Non-pigmented ciliary epithelial cell (primary cell): Measurements from ENCODE around the gene RPS5.
A peak's percentile ranks its signal among the peaks of the same experiment; 100 is the strongest.
"Not testable (repeated sequence)": the region's sequence is repeated elsewhere in the genome, so short reads cannot be mapped to it uniquely, and the experiment has no call there.

Experiments
- DNase-seq: peaks from one replicate; pipeline ENCODE4 v3.0.0-alpha.2; 2010; ENCODE audit warnings: low read depth

The RPS5 gene

DNA sequence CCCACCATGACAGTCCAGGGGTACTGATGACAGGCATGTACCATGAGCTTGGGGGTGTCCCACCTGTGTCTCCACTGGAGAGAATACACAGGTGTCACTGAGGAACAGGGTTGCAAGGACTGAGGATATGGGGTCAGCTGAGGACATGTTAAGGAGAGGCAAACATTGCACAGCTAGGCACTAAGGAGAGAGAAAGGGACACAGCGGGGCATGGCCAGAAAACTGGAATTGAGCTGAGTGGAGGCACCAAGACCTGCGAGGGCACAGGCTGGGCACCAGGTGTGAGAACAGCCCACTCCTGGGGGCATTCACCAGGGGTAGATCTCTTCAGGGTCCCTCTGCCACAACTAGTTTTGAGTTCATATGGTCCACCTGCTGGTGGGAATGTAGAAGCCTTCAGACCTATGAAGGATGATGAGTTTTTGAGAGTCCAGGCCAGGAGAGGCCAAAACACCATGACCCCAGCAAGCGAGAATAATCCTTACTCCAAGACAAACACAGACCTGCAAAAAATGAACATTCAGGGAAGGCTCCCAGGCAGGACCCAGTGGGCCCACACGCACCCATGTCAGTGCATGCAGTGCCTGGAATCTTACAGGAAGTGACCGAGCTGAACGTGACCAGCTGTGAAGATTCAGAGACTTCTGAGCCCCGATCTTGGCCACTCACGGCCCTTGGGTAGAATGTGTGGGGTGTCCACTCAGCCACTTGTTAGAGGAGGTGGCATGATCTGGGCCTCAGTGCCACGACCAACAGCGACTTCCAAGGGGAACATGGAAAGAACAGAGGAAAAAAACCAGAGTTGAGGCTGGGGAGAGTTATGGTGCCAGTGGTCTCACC, 20.0 kb downstream of the RPS5 start:
- no peak for DNase-seq

GRCh38 chr19:58407658-58408151, 20.6 kb downstream of the RPS5 start:
- DNase-seq, result no peak

DNA sequence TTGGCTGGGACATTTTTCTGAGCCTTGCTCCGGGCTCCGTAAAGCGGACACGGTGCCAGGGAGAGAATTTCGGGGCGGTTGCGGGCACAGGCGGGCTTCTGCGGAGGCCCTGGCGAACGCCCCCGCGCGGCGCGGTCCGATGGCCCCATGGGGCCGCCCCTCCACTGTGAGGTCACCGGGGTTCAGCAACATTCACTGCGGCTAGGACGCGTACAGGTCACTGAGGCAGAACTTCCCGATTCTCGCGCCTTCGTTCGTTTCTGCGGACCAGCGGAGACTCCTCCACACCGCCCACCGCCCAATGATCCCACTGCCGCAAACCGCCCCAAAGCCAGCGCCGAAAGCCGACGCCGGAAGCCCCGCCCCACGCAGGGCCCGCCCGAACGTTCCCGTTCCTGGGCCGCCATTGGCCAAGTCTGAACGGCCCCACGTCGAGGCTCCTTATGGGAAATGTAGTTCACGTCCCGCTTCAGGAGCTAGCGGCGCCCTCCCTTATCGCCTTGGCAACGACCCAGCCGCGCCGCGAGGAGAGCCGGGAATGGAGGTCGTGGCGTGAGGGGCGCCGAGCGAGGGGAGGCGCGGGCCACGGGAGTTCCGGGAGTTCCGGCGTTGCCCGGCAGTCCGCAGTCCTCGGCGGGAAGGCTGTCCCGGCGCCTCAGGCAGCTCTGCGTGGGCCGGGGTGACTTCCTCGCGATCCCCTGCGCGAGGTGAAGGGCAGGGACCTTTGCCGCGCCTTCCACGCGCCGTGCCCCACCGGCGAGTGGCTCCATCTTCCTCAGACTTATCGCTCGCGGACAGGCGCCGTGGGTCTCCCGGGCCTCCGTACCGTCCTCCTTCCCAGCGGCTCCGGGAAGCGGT, 21.3 kb downstream of the RPS5 start, which contains the start of gene ZNF584:
ZNF584 (plus strand) TSS at position 498 of the 858 bp plus-strand sequence. CDS start 499 bp downstream, outside the sequence.
- peak; percentile 51 for DNase-seq

- no peak for DNase-seq
These were observed 22.1 kb downstream of the RPS5 start for GRCh38 chr19:58409010-58409790.

GRCh38 chr19:58416604-58417003, 29.5 kb downstream of the RPS5 start:
- no peak for DNase-seq

DNA sequence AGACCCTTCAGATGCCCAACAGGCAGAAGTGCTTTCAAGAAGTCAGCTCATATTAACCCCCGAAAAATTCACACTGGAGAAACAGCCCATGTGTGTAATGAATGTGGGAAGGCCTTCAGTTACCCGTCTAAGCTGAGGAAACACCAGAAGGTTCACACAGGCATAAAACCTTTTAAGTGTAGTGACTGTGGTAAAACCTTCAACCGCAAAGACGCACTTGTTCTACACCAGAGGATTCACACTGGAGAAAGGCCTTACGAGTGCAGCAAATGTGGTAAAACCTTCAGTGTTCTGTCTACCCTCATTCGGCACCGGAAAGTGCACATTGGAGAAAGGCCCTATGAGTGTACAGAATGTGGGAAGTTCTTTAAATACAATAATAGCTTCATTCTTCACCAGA, 30.0 kb downstream of the RPS5 start:
- DNase-seq, result no peak

- DNase-seq, result no peak
These were observed 41.5 kb downstream of the RPS5 start for GRCh38 chr19:58428617-58429016.

DNA sequence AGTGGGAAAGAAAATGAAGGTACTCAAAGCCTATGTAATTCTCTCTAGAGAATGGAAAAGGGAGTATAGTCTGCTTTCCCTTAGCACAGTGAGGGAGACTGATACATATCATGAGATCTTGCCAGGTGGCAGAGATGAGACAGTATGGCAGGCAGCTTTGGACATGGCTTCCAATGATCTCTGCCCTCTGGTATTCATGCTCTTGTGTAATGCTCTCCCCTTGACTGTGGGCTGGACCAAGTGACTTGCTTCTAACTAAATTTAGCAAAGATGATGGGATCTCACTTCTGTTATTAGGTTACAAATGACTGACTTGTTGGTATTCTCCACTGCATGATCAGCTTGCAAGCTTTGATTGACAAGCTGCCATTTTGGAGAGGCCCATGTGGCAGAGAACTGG, 42.7 kb downstream of the RPS5 start:
- no peak for DNase-seq

GRCh38 chr19:58434217-58434616, 47.1 kb downstream of the RPS5 start:
- no peak for DNase-seq

DNA sequence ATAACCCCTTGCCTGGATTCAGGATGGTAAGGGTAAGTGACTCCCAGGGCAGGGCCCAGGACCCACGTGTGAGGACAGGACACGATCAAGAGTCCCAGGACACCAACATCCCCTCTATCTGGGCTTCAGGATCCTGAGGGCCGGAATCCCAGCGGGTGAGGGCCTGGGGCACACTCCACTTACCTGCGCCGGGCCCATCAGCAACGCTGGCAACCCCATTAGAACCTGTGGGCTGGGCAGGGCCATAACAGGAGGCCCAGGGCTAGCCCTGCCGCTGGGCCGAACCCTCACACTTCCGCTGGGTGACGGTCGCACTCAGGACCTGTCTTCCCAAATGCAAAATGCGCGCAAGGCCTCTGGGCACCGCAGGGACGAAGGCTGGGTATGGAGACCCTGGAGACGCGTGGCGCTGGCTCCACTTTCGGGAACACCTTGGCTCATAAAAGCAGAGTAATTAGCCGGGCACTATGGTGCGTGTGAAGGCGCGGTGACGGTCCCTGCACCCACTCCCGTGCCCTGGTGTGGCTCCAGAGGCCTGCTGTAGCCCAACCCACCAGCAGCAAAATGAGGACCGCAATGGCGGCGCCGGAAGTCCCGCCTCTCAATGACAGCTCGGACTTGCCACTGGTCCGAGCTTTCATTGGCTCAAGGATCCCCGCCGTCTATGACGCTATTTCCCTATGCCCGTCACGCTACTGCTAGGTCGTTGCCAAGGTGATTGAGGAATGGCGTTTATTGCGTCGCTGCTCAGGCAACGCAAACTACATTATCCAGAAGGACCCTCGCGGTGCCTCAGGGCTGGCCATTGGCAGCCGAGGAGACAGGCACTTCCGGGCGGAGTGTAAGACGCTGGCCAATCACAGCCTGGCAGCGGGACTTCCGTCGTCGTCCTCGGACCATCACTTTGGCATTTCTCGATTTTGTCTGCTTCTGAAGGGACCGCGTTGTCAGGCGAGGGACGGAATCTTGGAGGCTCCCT, 52.8 kb downstream of the RPS5 start, which contains the start of gene ZNF132:
ZNF132 (minus strand) TSS at position 578 of the 979 bp plus-strand sequence; CDS start at position 246, 332 bp downstream.
- peak; percentile 99 for DNase-seq

GRCh38 chr19:58440556-58440955, 53.5 kb downstream of the RPS5 start:
- DNase-seq, result no peak

GRCh38 chr19:58442986-58443385, 55.9 kb downstream of the RPS5 start:
- DNase-seq, result not testable (repeated sequence)
